Thoracic aorta (tissue), 2 donors: ENCODE results near the gene BCAS3. TPM values are rescaled to one million over a fixed set of nuclear protein-coding genes. Genes with fewer than 3 reads are reported as not detected.

Experiments used
- ATAC-seq: fragments of 150-250 bp; one replicate; pipeline ENCODE4 v1.8.0; 2017; ENCODE audit warnings: low read depth; ENCODE audit not compliant: insufficient number of reproducible peaks, low FRiP score
- DNase-seq: peaks from one replicate; pipeline ENCODE4 v3.0.0-alpha.2; 2020; ENCODE audit warnings: low spot score
- H3K27ac ChIP-seq, 2 donors: fragments of 200-600 bp; sonication (generic); 1 replicate in 1 of 2; 2 replicates in 1 of 2; pipeline ENCODE4 v1.5.1; 2016; ENCODE audit warnings: mild to moderate bottlenecking in 2 of 2, moderate library complexity in 2 of 2
- H3K27me3 ChIP-seq: fragments of 200-600 bp; sonication (generic); replicated peaks from 2 replicates; pipeline ENCODE4 v1.6.0; 2016; ENCODE audit warnings: mild to moderate bottlenecking; ENCODE audit not compliant: insufficient read depth
- H3K36me3 ChIP-seq: fragments of 200-600 bp; sonication (generic); one replicate; pipeline ENCODE4 v1.5.1; 2016
- H3K4me1 ChIP-seq, 2 donors: fragments of 200-600 bp; sonication (generic); 1 replicate in 1 of 2; 2 replicates in 1 of 2; pipeline versions ENCODE4 v1.5.1 to v1.6.0; 2016; ENCODE audit warnings: low read depth in 2 of 2, mild to moderate bottlenecking in 1 of 2; ENCODE audit not compliant: control insufficient read depth in 1 of 2
- H3K4me3 ChIP-seq: fragments of 200-600 bp; sonication (generic); 2 replicates; pipeline ENCODE4 v1.5.1; 2016; ENCODE audit warnings: mild to moderate bottlenecking
- H3K9me3 ChIP-seq: fragments of 200-600 bp; sonication (generic); 2 replicates; pipeline ENCODE4 v1.5.1; 2016
- total RNA-seq, 2 donors: library from RNA; depleted of rRNA; stranded (reverse); fragments of >200 nt; gene quantifications; one replicate each; pipeline versions ENCODE4 v1.1.0 to v1.2.3, GENCODE V29; 2016
- TF ChIP-seq, protein P1 (sequence below): fragments of 200-600 bp; sonication (generic); IDR thresholded peaks from one replicate; pipeline ENCODE4 v1.5.1; 2019; ENCODE audit warnings: antibody characterized with exemption

Gene BCAS3
- total RNA-seq, 2 donors from 2014 or later, result 35.1 to 69.3 TPM

DNA sequence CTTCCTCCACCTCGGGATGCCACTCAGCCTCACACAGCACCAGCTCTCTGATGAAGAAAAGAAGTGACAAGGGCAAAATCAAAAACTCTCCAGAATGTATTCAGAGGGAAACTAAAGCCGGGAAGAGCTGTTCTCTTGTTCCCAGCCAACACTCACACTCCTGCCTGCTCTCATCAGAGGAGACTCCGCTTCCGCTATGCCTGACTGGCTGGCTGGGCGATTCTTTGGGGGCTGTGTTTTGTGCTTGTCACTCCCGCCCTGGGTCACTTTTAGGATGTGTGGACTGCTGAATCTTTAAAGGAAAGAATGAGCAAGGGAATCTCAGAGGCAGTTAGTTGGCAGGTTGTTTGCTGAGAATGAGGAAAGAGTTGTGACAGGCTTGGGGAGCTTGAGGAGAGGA is 667.4 kb downstream of the BCAS3 start:
- no peak for ATAC-seq

DNA sequence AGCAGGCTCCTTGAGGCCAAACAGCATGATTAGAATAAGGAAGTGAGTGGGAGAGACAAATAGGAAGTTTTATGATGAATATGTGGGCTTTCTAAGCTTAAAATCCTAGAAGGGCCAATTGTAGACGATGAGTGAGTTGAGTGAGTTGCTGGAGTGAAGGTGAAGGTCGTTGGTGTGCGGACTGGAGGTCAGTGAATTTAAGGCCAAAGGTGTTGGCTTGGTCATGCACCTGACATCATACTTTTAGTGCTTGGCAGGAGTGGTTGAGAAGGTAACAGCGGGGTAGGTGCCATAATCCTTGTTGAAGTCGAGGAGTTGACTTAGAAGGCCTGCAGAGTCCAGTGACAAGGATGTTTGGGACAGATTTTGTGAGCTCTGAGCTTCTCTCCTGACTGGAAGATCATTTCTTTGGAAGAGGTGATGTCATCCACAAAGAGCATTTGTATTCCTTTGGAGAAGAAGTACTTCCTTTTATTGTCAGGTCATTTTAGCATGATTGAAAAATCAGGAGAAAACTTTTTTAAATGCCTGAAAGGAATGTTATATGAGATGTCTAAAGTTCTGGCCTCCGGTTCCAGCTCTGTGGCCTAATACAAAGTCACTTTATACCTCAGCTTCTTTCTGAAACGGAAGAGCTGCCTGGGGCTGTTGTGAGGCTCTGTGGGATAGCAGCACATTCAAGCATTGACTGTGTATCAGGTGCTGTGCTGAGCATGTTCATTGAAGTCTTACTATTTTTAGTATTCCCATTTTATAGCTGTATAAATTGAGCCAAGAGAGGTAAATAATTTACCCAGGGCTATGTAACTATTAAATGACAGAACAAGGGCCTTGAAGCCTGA is 668.4 kb downstream of the BCAS3 start:
- Histone ChIP-seq H3K27me3 (no peaks in the 10 kb centered on the region), H3K4me3 (no peak overlapping the region), H3K27ac (no peak overlapping the region), H3K9me3 (no peaks in the 10 kb centered on the region), H3K36me3 (no peaks in the 10 kb centered on the region), H3K4me1 (no peaks in the 10 kb centered on the region)
- TF ChIP-seq, protein P1, sequence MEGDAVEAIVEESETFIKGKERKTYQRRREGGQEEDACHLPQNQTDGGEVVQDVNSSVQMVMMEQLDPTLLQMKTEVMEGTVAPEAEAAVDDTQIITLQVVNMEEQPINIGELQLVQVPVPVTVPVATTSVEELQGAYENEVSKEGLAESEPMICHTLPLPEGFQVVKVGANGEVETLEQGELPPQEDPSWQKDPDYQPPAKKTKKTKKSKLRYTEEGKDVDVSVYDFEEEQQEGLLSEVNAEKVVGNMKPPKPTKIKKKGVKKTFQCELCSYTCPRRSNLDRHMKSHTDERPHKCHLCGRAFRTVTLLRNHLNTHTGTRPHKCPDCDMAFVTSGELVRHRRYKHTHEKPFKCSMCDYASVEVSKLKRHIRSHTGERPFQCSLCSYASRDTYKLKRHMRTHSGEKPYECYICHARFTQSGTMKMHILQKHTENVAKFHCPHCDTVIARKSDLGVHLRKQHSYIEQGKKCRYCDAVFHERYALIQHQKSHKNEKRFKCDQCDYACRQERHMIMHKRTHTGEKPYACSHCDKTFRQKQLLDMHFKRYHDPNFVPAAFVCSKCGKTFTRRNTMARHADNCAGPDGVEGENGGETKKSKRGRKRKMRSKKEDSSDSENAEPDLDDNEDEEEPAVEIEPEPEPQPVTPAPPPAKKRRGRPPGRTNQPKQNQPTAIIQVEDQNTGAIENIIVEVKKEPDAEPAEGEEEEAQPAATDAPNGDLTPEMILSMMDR, result no peak
- ATAC-seq (no peak), DNase-seq (no peak)

More for the DNA sequence above, 667.4 kb downstream of the BCAS3 start:
- no peak for DNase-seq
- Histone ChIP-seq H3K9me3 (no peaks in the 10 kb centered on the region), H3K27ac (no peak overlapping the region), H3K27me3 (no peaks in the 10 kb centered on the region), H3K36me3 (no peaks in the 10 kb centered on the region), H3K4me3 (no peak overlapping the region), H3K4me1 (no peaks in the 10 kb centered on the region)
- TF ChIP-seq, protein P1, result no peak

DNA sequence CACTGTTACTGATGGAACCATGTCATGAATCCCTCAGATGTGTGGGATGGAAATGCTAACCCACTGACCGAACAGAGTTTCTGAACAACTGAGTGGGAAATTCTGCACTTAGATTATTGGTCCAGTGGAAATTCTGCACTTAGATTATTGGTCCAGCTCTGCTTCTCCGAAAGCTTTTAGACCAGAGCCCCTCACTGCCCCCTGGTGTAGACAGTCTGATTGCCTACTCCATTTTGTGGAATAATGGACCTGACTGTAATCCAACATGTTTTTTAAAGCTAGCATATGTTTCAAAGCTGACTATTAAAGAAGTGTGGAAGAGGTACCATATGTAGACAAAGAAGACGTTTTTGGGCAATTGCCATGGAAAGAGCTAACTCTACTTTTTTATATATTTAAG is 671.7 kb downstream of the BCAS3 start:
- Histone ChIP-seq H3K27me3 (no peaks in the 10 kb centered on the region), H3K4me3 (no peak overlapping the region), H3K27ac (no peak overlapping the region), H3K9me3 (no peaks in the 10 kb centered on the region), H3K36me3 (no peaks in the 10 kb centered on the region), H3K4me1 (no peaks in the 10 kb centered on the region)
- TF ChIP-seq, protein P1, result peak; percentile 12
- DNase-seq (no peak), ATAC-seq (no peak)

DNA sequence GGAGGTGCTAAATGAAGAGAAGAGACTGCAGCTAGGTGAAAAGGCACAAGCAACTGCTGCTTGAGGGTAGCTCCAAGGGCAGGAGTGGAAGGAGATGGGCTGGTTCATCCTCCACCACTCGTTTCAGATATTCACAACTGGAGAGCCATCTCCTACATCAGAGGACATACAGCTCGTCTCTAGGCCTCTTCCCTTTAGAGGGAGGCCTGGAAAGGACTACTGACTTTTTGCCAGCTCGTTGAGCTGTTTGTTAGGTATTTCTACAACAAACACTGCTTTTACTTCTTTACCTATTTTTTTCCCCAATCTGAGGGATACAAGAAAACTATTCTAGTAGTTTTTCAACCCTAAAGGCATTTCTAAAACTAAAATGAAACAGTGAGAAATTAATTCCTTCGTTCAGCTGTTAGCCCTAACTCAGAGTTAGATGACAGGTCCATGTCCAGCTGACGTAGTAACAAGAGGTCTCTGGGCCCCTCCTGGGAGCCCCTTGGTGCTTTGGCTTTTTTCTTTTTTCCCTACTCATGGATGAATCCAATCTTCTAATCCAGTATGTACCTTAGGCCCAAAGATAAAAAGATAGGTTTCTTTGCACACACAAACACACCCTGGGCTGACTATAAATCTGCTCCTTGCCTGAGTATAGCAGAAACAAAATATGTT is 674.2 kb downstream of the BCAS3 start:
- DNase-seq (no peak), ATAC-seq (no peak)
- no peaks in the 10 kb centered on the region for H3K9me3 ChIP-seq
- H3K4me3 ChIP-seq, result no peak overlapping the region
- H3K27ac ChIP-seq, result no peak overlapping the region
- H3K27me3 ChIP-seq, result no peaks in the 10 kb centered on the region
- no peaks in the 10 kb centered on the region for H3K36me3 ChIP-seq
- TF ChIP-seq, protein P1, result no peak
- H3K4me1 ChIP-seq, result no peaks in the 10 kb centered on the region

DNA sequence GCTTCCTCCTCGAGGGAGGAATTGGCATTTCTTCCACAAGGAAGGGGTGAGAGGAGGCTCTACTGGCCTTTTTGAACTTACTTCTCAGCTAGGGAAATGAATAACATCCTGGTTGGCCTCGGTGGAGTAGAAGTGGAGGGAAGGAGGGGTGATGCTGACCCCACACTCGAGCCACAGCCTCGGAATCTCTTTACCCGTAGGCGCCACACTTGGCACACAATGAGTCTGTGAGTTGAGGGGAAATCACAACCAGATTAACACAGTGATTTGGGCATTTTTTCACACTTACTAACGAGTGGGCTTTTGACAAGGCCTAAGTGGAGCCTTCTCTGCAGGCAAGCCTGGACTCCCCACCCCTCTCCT is 674.7 kb downstream of the BCAS3 start:
- H3K4me3 ChIP-seq, result no peak overlapping the region
- no peaks in the 10 kb centered on the region for H3K4me1 ChIP-seq
- no peak overlapping the region for H3K27ac ChIP-seq
- no peak for DNase-seq
- H3K36me3 ChIP-seq, result no peaks in the 10 kb centered on the region
- no peaks in the 10 kb centered on the region for H3K27me3 ChIP-seq
- ATAC-seq, result no peak
- H3K9me3 ChIP-seq, result no peaks in the 10 kb centered on the region
- TF ChIP-seq, protein P1, result no peak
